ENCODE measurements around the gene GUCD1. TPM values are rescaled to one million over a fixed set of nuclear protein-coding genes. Genes with fewer than 3 reads are reported as not detected.
A peak's percentile ranks its signal among the peaks of the same experiment; 100 is the strongest.

Gene GUCD1
- total and polyA plus RNA-seq, 2 experiments from 2014 or later: 68.8 to 73.9 TPM

DNA sequence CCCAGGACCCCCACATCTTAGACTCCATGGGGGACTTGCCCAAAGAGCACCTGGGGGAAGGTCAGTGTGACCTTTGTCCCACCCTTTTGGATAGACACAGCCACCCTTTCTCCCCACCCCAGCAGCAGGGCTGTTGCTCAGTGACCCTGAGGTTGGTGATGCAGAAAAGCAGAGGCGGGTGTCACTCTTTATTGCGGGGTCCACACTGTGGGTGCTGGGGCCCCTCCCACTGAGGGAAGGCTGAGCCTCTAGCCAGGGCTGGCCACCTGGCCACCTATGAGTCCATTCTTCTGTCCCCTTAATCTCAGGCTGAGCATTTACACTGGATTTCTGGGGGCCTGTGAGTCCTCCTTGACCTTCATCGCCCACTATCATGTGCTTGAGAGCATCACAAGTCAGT, 30.5 kb upstream of the GUCD1 start:
- peak overlapping the region; percentile 89 for H3K27ac ChIP-seq
- H3K4me1 ChIP-seq (ENCODE audit: low read depth): peaks cover 15% of the 10 kb centered on the region
- DNase-seq (ENCODE audit: low read depth in 1 of 2, low spot score in 1 of 2): no peak
- TF ChIP-seq, protein P1, sequence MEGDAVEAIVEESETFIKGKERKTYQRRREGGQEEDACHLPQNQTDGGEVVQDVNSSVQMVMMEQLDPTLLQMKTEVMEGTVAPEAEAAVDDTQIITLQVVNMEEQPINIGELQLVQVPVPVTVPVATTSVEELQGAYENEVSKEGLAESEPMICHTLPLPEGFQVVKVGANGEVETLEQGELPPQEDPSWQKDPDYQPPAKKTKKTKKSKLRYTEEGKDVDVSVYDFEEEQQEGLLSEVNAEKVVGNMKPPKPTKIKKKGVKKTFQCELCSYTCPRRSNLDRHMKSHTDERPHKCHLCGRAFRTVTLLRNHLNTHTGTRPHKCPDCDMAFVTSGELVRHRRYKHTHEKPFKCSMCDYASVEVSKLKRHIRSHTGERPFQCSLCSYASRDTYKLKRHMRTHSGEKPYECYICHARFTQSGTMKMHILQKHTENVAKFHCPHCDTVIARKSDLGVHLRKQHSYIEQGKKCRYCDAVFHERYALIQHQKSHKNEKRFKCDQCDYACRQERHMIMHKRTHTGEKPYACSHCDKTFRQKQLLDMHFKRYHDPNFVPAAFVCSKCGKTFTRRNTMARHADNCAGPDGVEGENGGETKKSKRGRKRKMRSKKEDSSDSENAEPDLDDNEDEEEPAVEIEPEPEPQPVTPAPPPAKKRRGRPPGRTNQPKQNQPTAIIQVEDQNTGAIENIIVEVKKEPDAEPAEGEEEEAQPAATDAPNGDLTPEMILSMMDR (IDR thresholded peaks at IDR 0.05; ENCODE audit: low read depth, low read length): no peak
- peaks cover 11% of the 10 kb centered on the region for H3K36me3 ChIP-seq
- no peak overlapping the region for H3K4me3 ChIP-seq
- H3K9me3 ChIP-seq (ENCODE audit: low read depth): no peaks in the 10 kb centered on the region
- H3K27me3 ChIP-seq: no peaks in the 10 kb centered on the region

DNA sequence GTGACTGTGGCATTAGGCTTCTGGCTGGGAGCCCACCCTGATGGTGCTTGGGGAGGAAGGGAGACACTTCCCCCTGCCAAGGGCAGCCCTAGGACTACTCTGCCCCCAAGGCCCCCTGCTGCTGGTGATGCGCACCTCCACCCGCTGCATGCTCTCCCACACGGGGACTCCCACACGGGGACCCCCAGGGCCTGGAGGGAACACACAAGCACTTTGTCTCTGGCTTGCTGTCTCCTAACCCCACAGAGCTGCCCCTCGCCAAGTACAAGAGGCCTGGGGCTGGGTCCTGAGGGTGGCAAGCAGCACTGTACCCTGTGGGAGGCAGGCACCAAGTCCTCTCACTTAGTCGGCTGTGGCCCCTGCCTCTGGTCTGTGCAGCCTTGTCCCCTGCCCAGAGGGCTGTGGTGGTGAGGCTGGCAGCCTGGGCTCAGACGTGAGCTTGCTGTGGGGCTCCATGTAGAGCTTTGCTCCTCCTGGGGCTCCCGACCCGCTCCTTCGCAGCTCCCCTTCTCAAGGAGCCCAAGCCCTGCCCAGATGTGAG, 30.0 kb upstream of the GUCD1 start:
- no peak for DNase-seq (ENCODE audit: low read depth in 1 of 2, low spot score in 1 of 2)
- Histone ChIP-seq H3K4me3 (no peak overlapping the region), H3K36me3 (peaks cover 11% of the 10 kb centered on the region), H3K4me1 (ENCODE audit: low read depth) (peaks cover 15% of the 10 kb centered on the region), H3K27ac (peak overlapping the region; percentile 89), H3K27me3 (no peaks in the 10 kb centered on the region), H3K9me3 (ENCODE audit: low read depth) (no peaks in the 10 kb centered on the region)
- TF ChIP-seq, protein P1 (IDR thresholded peaks at IDR 0.05; ENCODE audit: low read depth, low read length): no peak

DNA sequence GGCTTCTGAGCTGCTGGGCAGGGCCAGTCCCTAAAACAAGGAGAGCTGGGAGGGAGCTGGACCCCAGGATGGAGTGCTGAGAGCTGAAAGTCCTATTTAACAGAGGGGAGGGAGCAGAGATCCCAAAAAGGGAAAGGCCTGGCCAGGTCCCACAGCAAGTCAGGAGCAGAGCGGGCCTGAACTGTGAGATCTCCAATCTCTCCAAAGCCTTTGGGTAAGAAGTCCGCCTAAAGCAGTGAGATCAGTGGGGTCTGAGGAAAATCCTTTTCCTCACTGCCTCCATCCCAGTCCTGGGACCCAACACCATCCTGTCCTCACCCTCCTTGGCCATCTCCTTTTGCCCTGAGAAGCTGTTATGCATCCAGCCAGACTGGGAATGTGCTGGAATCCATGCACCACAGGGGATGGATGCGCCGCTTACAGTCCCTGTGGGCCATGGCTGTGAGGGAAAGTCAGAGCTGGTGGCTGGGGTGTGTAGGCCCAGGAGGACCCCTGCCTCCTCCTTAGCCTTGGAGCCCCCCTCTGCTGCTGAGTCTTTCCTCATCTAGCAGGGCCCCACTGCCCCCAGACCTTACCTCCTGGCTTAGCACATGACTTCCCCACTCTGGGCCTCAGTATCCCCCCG, 29.3 kb upstream of the GUCD1 start:
- H3K9me3 ChIP-seq (ENCODE audit: low read depth): no peaks in the 10 kb centered on the region
- H3K4me1 ChIP-seq (ENCODE audit: low read depth): peaks cover 15% of the 10 kb centered on the region
- H3K27ac ChIP-seq: peak overlapping the region; percentile 89
- H3K27me3 ChIP-seq: no peaks in the 10 kb centered on the region
- TF ChIP-seq, protein P1 (IDR thresholded peaks at IDR 0.05; ENCODE audit: low read depth, low read length): no peak
- H3K4me3 ChIP-seq: no peak overlapping the region
- H3K36me3 ChIP-seq: peaks cover 11% of the 10 kb centered on the region
- DNase-seq (ENCODE audit: low read depth in 1 of 2, low spot score in 1 of 2): no peak

DNA sequence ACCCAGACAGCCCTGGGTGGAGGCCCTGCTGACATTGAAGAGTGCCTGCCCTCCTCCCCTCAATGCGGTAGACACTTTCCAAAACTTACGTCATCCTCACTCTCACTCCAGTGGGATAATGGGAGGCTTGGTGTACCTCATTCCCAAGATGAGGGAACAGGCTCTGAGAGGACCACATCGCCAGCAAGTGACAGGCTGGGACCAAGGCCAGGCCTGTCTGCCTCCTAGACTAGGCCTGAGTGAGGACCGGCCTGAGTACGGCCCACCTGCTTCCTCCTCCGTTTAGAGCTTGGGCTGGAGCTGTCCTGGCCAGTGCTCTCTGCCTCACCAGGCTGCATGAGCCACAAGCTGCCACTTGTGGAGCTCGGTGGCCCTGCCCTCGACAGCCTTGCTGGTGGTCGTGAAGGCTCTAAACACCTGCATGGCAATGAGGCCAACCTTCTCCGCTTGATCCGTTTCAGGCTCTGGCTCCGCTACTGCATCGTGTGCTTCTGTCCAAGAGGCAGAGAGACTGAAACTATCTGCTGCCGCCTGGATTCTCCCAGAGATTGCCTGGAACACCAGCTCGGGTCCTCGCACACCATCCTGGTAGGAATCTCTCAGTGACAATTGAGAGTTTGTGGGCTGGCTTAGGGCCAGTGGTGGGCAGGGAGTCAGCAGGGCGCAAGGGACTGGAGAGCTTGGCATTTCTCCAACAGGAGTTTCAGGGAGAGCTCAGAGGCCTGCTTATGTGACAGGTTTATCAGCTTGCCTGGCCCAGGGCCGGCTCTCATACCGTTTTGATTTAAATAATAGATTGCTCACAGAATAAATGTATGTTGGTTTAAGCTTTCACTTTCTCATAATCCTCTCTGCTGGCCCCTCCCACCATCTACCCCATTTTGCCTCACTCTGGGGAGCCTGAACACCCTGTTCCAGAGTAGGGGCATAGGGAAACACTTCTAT, 28.6 kb upstream of the GUCD1 start:
- DNase-seq (ENCODE audit: low read depth in 1 of 2, low spot score in 1 of 2): peak; percentile 64 to 88
- peaks cover 8% of the 10 kb centered on the region for H3K36me3 ChIP-seq
- no peaks in the 10 kb centered on the region for H3K27me3 ChIP-seq
- no peak overlapping the region for H3K4me3 ChIP-seq
- H3K9me3 ChIP-seq (ENCODE audit: low read depth): no peaks in the 10 kb centered on the region
- H3K27ac ChIP-seq: peak overlapping the region; percentile 89
- peaks cover 15% of the 10 kb centered on the region for H3K4me1 ChIP-seq (ENCODE audit: low read depth)
- TF ChIP-seq, protein P1 (IDR thresholded peaks at IDR 0.05; ENCODE audit: low read depth, low read length): no peak

DNA sequence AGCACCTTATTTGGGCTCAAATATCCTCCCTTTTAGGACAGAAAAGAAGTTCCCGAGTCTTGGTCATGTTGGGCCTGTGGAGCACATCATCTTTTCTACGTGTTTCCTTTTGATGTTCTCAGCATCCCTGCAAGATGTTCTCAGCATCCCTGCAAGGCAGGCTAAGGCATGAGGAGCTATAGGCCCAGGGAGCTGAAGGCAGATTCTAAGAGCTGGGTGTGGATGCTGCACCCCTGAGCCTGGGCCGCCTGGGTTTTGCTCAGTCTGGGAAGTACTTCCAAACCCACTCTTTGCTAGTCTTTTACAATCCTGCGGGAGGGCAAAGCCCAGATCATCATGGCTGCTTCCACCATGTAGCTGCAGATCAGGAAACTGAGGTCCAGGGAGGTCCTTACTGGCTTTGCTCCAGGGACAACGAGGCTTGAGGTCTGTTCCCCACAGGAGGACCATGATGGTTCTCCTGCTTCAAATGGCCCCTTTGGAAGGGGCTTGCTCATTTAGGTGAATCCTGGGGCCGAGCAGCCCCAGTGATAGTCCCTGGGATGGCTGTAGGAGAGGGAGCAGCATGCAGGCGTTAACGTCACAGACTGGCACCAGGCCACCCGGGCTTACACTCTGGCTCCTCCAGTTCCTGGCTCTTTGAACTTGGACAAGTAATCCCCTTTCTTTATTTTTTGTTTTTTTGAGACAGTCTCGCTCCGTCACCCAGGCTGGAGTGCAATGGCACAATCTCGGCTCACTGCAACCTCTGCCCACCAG, 27.3 kb upstream of the GUCD1 start:
- H3K27ac ChIP-seq: no peak overlapping the region
- H3K9me3 ChIP-seq (ENCODE audit: low read depth): no peaks in the 10 kb centered on the region
- TF ChIP-seq, protein P1 (IDR thresholded peaks at IDR 0.05; ENCODE audit: low read depth, low read length): no peak
- no peaks in the 10 kb centered on the region for H3K27me3 ChIP-seq
- no peak overlapping the region for H3K4me3 ChIP-seq
- DNase-seq (ENCODE audit: low read depth in 1 of 2, low spot score in 1 of 2): no peak
- H3K36me3 ChIP-seq: peaks cover 6% of the 10 kb centered on the region
- H3K4me1 ChIP-seq (ENCODE audit: low read depth): peaks cover 15% of the 10 kb centered on the region

Data from cardiac muscle cell (in vitro differentiated cells and primary cell).